Sigmoid colon (tissue), 4 donors: ENCODE measurements around the gene TOM1L2.

Experiments
- CTCF ChIP-seq, 4 experiments: fragments of 450-650 bp in 3 of 4; fragments of 200-600 bp in 1 of 4; IDR thresholded peaks; one replicate each; pipeline ENCODE4 v1.5.1; 2016 to 2019; ENCODE audit warnings: antibody characterized with exemption in 4 of 4, mild to moderate bottlenecking in 3 of 4, moderate library complexity in 2 of 4
- EP300 ChIP-seq, 4 donors: sonication (generic); formaldehyde crosslinking; IDR thresholded peaks; one replicate each; pipeline ENCODE4 v1.6.1; 2017; ENCODE audit warnings: antibody characterized with exemption in 4 of 4
- POLR2A ChIP-seq, 2 donors: fragments of 450-650 bp; IDR thresholded peaks; one replicate each; pipeline ENCODE4 v1.6.1; 2016; ENCODE audit warnings: antibody characterized with exemption in 2 of 2, mild to moderate bottlenecking in 2 of 2, moderate library complexity in 2 of 2

GRCh38 chr17:17814162-17815061, 157.8 kb downstream of the TOM1L2 start:
- TF ChIP-seq POLR2A (IDR thresholded peaks at IDR 0.05), result no peak
- TF ChIP-seq CTCF (IDR thresholded peaks at IDR 0.05), result no peak
- TF ChIP-seq EP300 (IDR thresholded peaks at IDR 0.05), result no peak
